Cerebellar cortex (tissue), 1 donor: ENCODE measurements around the gene CAPN12.

Experiments
- DNase-seq: peaks from one replicate; pipeline ENCODE4 v3.0.0-alpha.2; 2015; ENCODE audit warnings: low spot score

CAPN12 gene

DNA sequence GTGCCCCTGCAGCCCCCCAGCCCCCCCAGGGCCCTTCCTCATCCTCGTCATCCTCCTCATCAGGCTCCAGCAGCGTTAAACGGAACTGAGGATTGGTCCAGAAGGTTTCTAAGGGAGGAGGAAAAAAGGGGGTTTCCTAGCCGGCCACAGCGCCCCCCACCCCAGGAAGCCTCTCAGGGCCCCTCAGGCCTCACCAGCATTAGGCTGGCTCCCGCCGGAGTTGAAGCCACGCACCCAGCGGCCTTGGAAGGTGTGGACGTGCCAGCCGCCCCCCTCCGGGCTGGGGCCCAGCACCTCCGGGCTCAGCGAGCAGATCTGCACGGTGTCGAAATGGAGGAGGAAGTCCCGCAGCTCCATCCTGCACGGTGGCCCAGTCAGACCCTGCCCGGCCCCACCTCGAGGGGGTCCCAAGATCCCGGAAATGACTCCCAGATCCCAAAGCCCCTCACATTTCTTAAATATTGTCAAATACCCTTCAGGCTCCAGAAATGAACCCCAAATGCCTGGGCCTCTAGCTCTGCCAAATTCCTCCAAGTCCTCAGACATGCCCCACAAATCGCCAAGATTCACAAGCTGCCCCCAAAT, 6.9 kb downstream of the CAPN12 start:
- DNase-seq: no peak

DNA sequence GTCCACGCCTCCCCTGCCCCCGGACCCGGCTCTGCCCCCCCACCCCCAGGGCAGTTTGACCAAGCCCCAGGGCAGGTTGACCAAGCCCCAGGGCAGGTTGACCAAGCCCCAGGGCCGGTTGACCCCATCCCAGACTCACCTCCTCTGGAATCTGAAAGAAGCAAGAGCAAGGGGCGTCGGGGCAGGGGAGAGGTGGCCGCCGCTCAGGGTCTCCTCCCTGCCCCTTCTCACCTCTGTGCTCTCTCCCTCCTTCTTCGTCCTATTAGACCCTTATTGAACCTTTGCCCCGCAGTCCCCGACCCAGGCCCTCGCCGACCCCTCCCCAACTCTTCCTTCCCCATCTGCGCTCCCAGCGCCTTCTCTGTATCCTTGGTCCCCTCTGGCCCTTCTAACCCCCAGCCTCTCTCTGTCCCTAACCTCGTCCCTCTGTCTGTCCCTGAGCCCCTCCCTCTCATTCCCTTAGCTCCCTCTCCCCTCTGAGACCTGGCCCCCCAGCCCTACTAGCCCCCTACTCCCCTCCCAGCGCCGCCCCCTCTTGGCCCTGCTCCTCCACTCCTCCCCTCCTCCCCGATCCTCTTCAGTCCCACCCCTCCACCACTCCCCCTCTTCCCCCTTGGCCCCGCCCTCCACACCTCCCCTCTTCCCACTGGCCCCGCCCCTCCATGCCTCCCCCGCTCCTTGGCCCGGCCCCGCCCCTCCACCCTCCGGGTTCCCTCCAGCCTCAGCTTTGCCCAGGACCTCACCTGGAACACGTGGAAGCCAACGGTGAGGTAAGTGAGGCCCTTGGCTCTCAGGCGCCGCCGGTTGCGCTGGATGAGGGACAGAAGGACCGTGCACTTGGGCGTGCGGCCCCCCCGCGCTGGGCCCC, 7.6 kb downstream of the CAPN12 start:
- DNase-seq: no peak

- DNase-seq: no peak
Observed at GRCh38 chr19:38736036-38736412, 8.2 kb downstream of the CAPN12 start.

GRCh38 chr19:38735257-38735686, 9.0 kb downstream of the CAPN12 start:
- DNase-seq: no peak

GRCh38 chr19:38734426-38735256, 9.6 kb downstream of the CAPN12 start:
- no peak for DNase-seq

- no peak for DNase-seq
Observed at GRCh38 chr19:38734176-38734425, 10.2 kb downstream of the CAPN12 start.

DNA sequence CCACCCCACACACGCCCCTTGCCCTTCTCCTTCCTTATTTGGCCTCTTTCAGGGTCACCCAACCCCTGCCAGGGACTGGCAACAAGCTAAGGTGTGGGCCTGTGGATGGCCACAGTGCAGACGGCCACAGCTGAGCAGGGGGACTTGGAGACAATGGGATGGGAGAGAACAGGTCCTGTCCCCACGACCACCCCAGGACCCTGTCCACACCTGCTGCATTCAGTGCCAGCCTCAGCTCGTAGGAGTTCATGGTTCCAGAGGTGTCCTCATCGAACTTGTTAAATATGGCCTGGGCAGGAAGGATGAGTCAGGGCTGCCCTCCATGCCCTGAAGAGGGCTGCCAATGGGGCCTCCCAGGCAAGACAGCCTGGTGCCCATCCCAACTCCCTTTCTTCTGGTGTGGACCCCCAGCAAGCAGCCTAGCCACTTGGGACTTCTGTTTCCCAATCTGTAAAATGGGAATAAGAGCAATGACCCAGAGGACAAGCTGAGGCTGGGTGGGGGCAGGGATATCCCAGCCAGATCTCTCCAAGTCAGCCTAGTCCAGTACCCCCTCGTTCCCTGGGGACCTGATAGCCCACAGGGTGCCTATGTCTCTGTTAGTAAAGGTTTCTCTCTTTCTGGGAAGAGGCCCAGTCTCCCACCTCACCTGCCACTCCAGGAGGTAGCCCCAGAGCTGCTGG, 10.6 kb downstream of the CAPN12 start:
- DNase-seq: no peak

GRCh38 chr19:38733241-38733492, 11.1 kb downstream of the CAPN12 start:
- DNase-seq: no peak

- DNase-seq: no peak
Observed at GRCh38 chr19:38731654-38732301, 12.5 kb downstream of the CAPN12 start.

DNA sequence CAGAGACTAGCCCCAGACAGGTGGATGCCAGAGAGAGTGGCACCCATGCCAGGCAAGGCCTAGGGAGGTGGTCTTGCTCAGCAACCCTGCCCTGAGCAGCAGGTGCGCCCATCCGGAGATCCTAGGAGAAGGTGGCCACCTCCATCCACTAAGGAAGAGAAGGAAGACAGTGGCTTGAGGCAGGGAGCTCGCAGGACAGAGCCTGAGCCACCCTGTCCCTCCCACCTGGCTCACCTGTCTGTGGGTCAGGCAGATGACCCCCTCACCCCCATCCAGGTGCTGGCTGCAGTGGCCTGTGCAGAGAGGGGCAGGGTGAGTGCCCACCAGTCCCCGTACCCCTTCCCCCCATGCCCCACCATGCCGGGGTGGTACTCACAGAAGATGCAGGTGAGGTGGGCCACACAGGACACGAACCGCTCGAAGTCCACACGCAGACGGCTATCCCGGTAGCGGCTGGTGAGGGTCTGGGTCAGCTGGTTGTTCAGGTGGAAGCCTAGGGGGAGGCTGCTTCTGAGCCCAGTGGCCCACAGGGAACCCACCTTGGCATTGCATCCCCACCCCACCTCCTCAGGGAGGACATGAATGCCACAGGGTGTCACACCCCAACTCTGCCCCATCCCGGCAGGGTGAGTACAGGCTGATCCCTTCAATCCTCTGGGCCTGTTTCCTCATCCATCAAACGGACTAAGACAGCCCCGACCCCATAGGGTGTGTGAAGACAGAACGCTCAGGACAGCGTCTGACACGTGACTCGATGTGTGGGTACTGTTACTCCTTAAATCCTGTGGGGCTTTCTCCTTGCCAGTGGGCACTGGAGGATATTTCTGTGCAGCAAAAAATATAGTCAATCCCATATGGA, 13.3 kb downstream of the CAPN12 start:
- DNase-seq: no peak

DNA sequence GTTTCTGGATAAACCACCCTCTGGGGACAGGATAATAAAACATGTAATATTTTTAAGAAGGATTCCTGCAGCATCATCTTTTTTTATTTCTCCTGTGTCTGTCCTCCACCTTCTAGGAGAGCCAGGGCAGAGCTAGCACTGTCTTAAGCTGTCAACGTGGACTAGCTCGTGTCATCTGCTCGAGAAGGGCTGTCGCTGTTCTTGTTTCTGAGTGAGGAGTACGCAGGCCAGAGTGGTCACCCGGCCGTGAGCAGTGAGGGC, 13.9 kb downstream of the CAPN12 start:
- DNase-seq: no peak

DNA sequence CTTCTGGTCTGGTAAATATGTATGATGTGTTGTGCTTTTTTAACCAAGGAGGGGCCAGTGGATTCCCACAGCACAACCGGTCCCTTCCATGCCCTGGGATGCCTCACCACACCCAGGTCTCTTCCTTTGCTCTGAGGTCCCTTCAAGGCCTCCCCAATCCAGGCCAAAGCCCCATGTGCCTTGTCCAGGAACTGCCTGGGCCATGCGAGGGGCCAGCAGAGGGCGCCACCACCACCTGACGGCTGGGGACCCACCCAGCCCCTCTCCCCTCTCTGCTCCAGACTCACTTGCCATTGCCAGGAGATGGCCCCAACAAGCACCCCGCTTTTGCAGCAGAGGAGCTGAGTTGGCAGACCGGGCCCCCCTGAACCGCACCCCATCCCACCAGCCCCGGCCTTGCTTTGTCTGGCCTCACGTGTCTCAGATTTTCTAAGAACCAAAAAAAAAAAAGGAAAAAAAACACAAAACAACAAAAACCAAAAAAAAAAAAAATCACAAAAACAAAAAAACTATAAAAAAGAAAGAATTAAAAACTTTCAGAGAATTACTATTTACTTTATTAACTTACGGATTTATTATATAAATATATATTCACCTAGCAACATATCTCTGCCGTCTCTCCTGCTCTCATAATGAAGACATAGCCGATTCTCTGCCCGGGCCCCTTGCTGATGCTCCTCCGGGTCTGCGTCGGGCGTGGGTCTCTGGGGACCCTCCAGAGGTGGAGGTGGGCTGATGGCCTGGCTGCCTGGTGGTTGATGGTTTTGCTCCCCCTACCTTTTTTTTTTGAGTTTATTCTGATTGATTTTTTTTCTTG, 14.4 kb downstream of the CAPN12 start:
- peak; percentile 54 for DNase-seq

DNA sequence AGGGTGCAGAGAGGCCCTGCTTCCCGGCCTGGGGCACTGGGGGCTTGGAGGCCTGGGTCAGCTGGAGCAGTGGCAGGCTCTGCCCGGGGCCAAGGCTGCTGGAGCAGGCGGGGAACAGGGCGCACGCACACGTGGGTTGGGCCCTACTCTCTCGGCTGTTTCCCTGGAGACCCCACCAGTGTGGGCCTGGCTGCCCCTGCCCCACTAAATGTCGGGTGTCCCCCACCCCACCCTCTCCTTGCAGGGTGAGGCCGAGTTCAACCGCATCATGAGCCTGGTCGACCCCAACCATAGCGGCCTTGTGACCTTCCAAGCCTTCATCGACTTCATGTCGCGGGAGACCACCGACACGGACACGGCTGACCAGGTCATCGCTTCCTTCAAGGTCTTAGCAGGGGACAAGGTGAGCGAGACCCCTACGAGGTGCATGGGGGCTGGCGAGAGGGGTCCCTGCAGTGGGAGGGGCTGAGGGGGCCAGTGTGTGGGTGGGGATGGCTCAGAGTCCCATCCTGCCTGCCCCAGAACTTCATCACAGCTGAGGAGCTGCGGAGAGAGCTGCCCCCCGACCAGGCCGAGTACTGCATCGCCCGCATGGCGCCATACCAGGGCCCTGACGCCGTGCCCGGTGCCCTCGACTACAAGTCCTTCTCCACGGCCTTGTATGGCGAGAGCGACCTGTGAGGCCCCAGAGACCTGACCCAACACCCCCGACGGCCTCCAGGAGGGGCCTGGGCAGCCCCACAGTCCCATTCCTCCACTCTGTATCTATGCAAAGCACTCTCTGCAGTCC, 15.3 kb downstream of the CAPN12 start:
- DNase-seq: no peak

DNA sequence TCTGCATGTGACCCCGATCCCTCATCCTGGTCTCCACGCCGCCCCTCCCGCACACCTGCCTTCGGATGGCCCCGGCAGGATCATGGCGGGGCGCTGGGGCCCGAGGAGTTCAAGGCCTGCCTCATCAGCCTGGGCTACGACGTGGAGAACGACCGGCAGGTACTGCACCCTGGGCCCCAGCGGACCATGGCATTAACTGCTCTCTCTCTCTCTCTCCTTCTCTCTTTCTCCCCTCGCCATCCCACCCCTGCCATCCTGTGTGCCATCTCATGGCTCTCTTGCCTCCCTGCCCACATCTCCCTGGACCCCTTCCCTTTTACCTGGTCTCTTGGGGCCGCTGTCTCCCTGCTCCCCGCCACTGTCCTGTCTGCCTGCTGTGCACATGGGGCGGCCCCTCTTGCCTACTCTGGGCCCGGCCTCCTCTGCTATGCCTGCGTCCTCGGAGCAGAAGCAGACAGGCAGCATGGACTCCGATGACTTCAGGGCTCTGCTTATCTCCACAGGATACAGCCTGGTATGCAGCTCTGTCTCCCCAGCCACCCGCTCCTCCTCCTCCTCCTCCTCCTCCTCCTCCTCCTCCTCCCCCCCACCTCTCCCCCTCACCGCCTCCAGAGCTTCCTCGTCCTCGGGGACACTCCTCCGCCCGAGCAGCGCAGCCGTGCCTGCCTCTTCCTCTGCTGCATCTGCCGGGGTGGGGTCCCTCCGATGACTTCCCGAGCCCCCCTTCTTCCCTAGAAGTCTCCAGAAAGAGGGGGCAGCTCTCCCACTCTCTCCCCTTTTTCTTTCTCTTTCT, 16.2 kb downstream of the CAPN12 start:
- no peak for DNase-seq

DNA sequence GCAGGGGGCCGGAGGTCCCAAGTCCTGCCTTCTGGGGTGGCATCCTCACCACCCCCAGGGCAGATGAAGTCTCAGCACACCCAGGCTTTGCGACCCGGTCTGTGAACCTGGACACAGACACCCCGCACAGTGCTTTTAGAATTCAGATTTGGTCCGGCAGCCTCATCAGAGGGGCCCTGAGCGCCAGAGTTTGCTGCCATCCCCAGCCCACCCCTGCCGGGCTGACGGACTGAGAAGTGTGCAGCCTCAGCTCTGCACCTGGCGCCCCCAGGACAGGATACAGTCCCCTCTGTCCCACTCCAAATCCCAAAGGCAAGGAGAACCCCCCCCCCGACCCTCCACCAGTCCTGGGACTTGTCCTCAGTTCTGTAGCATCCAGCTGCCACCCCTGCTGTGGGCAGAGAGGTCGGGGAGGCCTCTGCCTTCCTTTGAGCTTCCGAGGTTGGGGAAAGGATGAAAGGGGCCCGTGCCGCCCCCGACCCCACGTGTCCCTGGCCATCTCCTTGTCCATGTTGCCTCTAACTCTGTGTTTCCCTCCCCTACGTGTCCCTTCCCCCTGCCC, 16.9 kb downstream of the CAPN12 start:
- no peak for DNase-seq

GRCh38 chr19:38726761-38727301, 17.4 kb downstream of the CAPN12 start:
- no peak for DNase-seq

DNA sequence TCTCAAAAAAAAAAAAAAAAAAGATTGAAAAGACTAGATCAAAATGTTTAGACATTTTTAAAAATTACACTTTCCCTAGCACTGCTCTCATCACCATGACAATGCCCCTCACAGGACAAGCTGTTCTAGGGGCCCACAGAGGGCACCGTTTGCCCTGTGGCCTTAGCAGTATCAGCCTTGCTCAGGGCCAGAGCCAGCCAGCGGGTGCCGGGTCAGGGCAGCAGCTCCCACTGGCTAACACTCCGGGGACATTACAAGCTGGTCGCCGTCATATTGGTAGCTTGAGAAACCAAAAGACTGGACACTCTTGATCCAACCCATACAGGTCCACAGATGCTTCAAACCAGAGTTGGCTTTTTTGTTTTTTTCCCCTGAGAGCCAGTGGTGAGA, 18.0 kb downstream of the CAPN12 start:
- no peak for DNase-seq

DNA sequence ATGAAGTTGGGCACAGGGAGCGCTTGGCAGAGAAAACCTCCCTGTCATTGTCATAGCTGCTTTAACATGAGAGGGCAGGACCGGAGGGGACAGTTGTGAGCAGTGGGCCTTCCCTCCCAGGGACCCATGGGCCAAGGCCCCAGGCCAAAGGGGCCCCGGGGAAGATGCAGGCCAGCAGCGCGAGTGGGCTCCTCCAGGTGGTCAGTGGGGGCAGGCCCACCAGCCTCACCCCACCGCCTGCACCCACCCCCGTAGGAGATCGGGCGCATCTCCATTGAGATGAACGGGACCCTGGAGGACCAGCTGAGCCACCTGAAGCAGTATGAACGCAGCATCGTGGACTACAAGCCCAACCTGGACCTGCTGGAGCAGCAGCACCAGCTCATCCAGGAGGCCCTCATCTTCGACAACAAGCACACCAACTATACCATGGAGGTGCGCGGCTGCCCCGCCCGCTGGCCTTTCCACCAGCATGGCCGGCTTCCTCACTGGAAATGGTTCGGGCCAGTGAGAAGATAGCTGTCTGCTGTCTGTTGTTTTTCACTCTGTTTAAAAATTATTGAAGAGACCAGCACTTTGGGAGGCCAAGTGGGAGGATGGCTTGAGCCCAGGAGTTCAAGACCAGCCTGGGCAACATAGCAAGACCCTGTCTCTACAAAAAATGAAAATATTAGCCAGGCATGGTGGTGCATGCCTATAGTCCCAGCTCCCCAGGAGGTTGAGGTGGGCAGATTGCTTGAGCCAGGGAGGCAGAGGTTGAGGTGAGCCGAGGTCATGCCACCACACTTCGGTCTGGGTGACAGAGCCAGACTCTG, 18.6 kb downstream of the CAPN12 start:
- DNase-seq: no peak
